GM19023 (cell line): Measurements from ENCODE around the gene NHLRC4.

Experiments used
- ATAC-seq: cut with Tn5 transposase; IDR thresholded peaks from one replicate; pipeline ENCODE4 v1.9.1; 2021; ENCODE audit warnings: mild to moderate bottlenecking, moderate library complexity; ENCODE audit not compliant: unreplicated experiment

NHLRC4 gene

GRCh38 chr16:582614-583331, 16.0 kb downstream of the NHLRC4 start:
- no peak for ATAC-seq

GRCh38 chr16:583470-583814, 16.6 kb downstream of the NHLRC4 start:
- no peak for ATAC-seq

GRCh38 chr16:583815-584591, 17.2 kb downstream of the NHLRC4 start:
- no peak for ATAC-seq

- no peak for ATAC-seq
These were observed 18.5 kb downstream of the NHLRC4 start for GRCh38 chr16:585351-585750.

GRCh38 chr16:586047-586644, 19.3 kb downstream of the NHLRC4 start:
- no peak for ATAC-seq

- no peak for ATAC-seq
These were observed 20.1 kb downstream of the NHLRC4 start for GRCh38 chr16:586645-587590.

- ATAC-seq = peak; percentile 2
These were observed 21.8 kb downstream of the NHLRC4 start for GRCh38 chr16:588639-588888.

- peak; percentile 76 for ATAC-seq
These were observed 22.3 kb downstream of the NHLRC4 start for GRCh38 chr16:588889-589657.

- peak; percentile 79 for ATAC-seq
These were observed 22.9 kb downstream of the NHLRC4 start, which contains the start of gene RAB40C for GRCh38 chr16:589658-590187. RAB40C (plus strand) TSS chr16:590066; CDS start chr16:590292, 226 bp downstream.

GRCh38 chr16:590188-590814, 23.5 kb downstream of the NHLRC4 start:
- ATAC-seq = no peak

GRCh38 chr16:590815-591200, 24.0 kb downstream of the NHLRC4 start:
- no peak for ATAC-seq

- ATAC-seq = no peak
These were observed 24.4 kb downstream of the NHLRC4 start for GRCh38 chr16:591231-591630.

GRCh38 chr16:591892-592517, 25.2 kb downstream of the NHLRC4 start:
- no peak for ATAC-seq

GRCh38 chr16:592518-593306, 25.9 kb downstream of the NHLRC4 start:
- ATAC-seq = no peak

GRCh38 chr16:593406-593805, 26.6 kb downstream of the NHLRC4 start:
- no peak for ATAC-seq

GRCh38 chr16:593807-594206, 27.0 kb downstream of the NHLRC4 start:
- no peak for ATAC-seq

GRCh38 chr16:595094-595528, 28.3 kb downstream of the NHLRC4 start:
- no peak for ATAC-seq

GRCh38 chr16:595942-596735, 29.3 kb downstream of the NHLRC4 start:
- ATAC-seq = no peak
